Measurements from ENCODE around the gene SEZ6.

The SEZ6 gene

GRCh38 chr17:28928061-28928460, 77.8 kb downstream of the SEZ6 start:
- TF ChIP-seq CTCF (IDR thresholded peaks at IDR 0.05; ENCODE audit: insufficient read depth, low read depth, low read length, missing control alignments): no peak
- DNase-seq (ENCODE audit: low read depth): peak; percentile 83
- H3K4me3 ChIP-seq (ENCODE audit: low read depth, low read length): no peak overlapping the region

GRCh38 chr17:28926786-28927185, 79.0 kb downstream of the SEZ6 start:
- no peak overlapping the region for H3K4me3 ChIP-seq (ENCODE audit: low read depth, low read length)

GRCh38 chr17:28926366-28926765, 79.5 kb downstream of the SEZ6 start:
- TF ChIP-seq CTCF (IDR thresholded peaks at IDR 0.05; ENCODE audit: insufficient read depth, low read depth, low read length, missing control alignments): no peak
- DNase-seq (ENCODE audit: low read depth): no peak
- no peak overlapping the region for H3K4me3 ChIP-seq (ENCODE audit: low read depth, low read length)

More at GRCh38 chr17:28926786-28927185, 79.0 kb downstream of the SEZ6 start:
- TF ChIP-seq CTCF (IDR thresholded peaks at IDR 0.05; ENCODE audit: insufficient read depth, low read depth, low read length, missing control alignments): no peak
- DNase-seq (ENCODE audit: low read depth): no peak

GRCh38 chr17:28925912-28926365, 79.9 kb downstream of the SEZ6 start:
- no peak for TF ChIP-seq CTCF (IDR thresholded peaks at IDR 0.05; ENCODE audit: insufficient read depth, low read depth, low read length, missing control alignments)
- no peak overlapping the region for H3K4me3 ChIP-seq (ENCODE audit: low read depth, low read length)
- peak; percentile 60 for DNase-seq (ENCODE audit: low read depth)

GRCh38 chr17:28920201-28920600, 85.6 kb downstream of the SEZ6 start:
- no peak for TF ChIP-seq CTCF (IDR thresholded peaks at IDR 0.05; ENCODE audit: insufficient read depth, low read depth, low read length, missing control alignments)
- H3K4me3 ChIP-seq (ENCODE audit: low read depth, low read length): no peak overlapping the region
- DNase-seq (ENCODE audit: low read depth): no peak

- no peak for DNase-seq (ENCODE audit: low read depth)
- no peak for TF ChIP-seq CTCF (IDR thresholded peaks at IDR 0.05; ENCODE audit: insufficient read depth, low read depth, low read length, missing control alignments)
- H3K4me3 ChIP-seq (ENCODE audit: low read depth, low read length): no peak overlapping the region
Observed at GRCh38 chr17:28918295-28918694, 87.5 kb downstream of the SEZ6 start.

GRCh38 chr17:28917465-28917864, 88.4 kb downstream of the SEZ6 start:
- no peak for DNase-seq (ENCODE audit: low read depth)
- no peak overlapping the region for H3K4me3 ChIP-seq (ENCODE audit: low read depth, low read length)
- no peak for TF ChIP-seq CTCF (IDR thresholded peaks at IDR 0.05; ENCODE audit: insufficient read depth, low read depth, low read length, missing control alignments)
